Measurements from ENCODE around the gene PTPN7. TPM values are rescaled to one million over a fixed set of nuclear protein-coding genes. Genes with fewer than 3 reads are reported as not detected.

PTPN7 gene
- total and polyA plus RNA-seq, 10 of the 15 experiments (the other 5 are each of a cell fraction or from before 2014, with no cell fraction given), result 7.9 to 117 (median 102) TPM

DNA sequence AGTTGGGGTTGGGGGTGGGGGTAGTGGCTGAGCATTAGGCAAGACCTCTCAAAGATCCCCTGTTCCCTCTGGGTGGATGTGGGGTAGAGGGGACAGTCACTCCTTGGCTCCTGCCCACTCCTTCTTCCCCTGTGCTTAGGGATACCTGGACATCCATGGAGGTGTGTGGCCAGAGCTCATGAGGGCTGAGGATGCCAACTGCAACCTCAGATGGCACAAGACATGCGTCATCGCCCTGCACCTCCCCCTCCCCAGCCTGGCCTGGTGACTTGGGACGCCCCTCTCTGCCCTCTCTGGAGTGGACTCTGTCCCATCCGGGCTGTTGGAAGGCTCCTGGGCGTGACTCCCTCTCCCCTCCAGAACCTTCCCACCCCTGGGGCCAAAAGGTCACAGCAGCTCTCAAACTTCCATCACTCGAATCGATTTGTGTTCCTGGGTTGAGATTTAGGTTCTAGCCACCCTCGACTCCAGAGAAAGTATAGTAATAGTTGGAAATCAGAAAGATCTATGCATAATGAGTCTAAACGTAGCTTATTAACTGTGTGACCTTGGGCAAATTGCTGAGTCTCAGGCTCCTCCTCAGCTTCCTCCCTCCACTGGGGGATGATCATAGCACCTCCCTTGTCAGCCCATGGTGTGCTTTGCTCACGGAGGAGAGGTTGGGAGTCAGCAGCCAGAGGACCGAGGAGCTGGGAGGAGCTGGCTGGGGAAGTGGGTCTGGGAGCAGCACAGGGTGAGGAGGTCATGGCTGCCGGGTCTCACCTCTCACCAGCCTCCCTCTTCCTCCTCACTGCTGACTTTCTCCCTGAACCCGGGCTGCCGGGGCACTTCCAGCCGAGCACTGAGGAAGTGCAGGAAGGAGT lies 2.2 kb upstream of the PTPN7 start:
- no peaks in the 10 kb centered on the region for H3K9me3 ChIP-seq (replicated peaks; ENCODE audit: control insufficient read depth, insufficient read depth, low read length)
- POLR2A ChIA-PET, result interaction anchor here (0.5 to 1.6 kb wide), 5 partner anchors 8 to 179 kb away, joined by 3 to 5 read pairs (median 4); no protein-coding TSS in a partner anchor
- no peak for DNase-seq (ENCODE audit: low read depth, low spot score)
- intact Hi-C loops (cut with micrococcal nuclease; ENCODE audit: unreplicated experiment) (no loop called here), in situ Hi-C loops (cut with MboI) (no loop called here)
- H4K20me1 ChIP-seq (ENCODE audit: control insufficient read depth, insufficient read depth), result no peaks in the 10 kb centered on the region
- WGBS (ENCODE audit: insufficient coverage, insufficient replicate concordance, low lambda C conversion rate, missing lambda C conversion rate), result 32% methylated on average over 15 of the region's 15 CpGs
- H3K27me3 ChIP-seq (replicated peaks in 1 of 2; ENCODE audit: control insufficient read depth in 2 of 2, insufficient read depth in 2 of 2, low read length in 1 of 2), result no peaks in the 10 kb centered on the region
- no peak overlapping the region for H3K4me3 ChIP-seq
- no TSS peak for BruUV-seq (replicated peaks)
- RAD21 ChIA-PET (ENCODE audit: unreplicated experiment), result interaction anchor here (0.6 to 1.8 kb wide), 7 partner anchors 8 to 842 kb away, joined by 3 to 8 read pairs (median 5); partner anchors contain the start of gene ARL8A
- peak; percentile 4; the same call in 2 of the 3 replicates for ATAC-seq
- H3K9ac ChIP-seq (ENCODE audit: control insufficient read depth, insufficient read depth, low read length), result no peak overlapping the region
- peaks cover under 1% of the 10 kb centered on the region in 2 experiments; a peak in 2 of 4 replicates for H3K36me3 ChIP-seq (ENCODE audit: control insufficient read depth in 2 of 2, insufficient read depth in 2 of 2, low read length in 1 of 2)
- H3K4me1 ChIP-seq (ENCODE audit: control insufficient read depth, insufficient read depth, low read length), result peaks cover 66% of the 10 kb centered on the region
- H3K27ac ChIP-seq (ENCODE audit: control insufficient read depth, insufficient read depth), result peak overlapping the region; percentile 97
- CTCF ChIA-PET, result interaction anchor here (0.7 to 9.2 kb wide), 10 partner anchors 7 to 681 kb away, joined by 3 to 171 read pairs (median 6); partner anchors contain the start of gene ELF3
- SMC1A ChIA-PET (ENCODE audit: uncharacterized antibody, unreplicated experiment), result interaction anchor here (0.8 to 2.0 kb wide), 7 partner anchors 8 to 180 kb away, joined by 3 to 5 read pairs (median 4); partner anchors contain the start of gene UBE2T
- H2AFZ ChIP-seq (ENCODE audit: control insufficient read depth, low read depth, low read length), result no peak overlapping the region
- peak overlapping the region; percentile 100 for H3K4me2 ChIP-seq (ENCODE audit: control insufficient read depth, insufficient read depth)
- H3K79me2 ChIP-seq (ENCODE audit: control insufficient read depth, insufficient read depth, low read length), result peaks cover 35% of the 10 kb centered on the region
- no peak for FAIRE-seq
- TF ChIP-seq KDM1A (IDR thresholded peaks at IDR 0.05; ENCODE audit: borderline replicate concordance) (no peak), IKZF2 (IDR thresholded peaks at IDR 0.05) (0 out of 4 replicates have a peak, but pooled peaks of 1 of the 2 experiments have one; percentile 0), POU2F2 (IDR thresholded peaks at IDR 0.05; ENCODE audit: borderline replicate concordance, low read depth, low read length) (no peak), ESRRA (IDR thresholded peaks at IDR 0.05; ENCODE audit: low read length) (peak; percentile 63; the same call in 1 of the 2 replicates), YY1 (IDR thresholded peaks at IDR 0.05; ENCODE audit: low read depth, low read length) (no peak), SREBF2 (IDR thresholded peaks at IDR 0.05; ENCODE audit: low read length) (no peak), NR2F1 (conservative IDR thresholded peaks at IDR 0.05) (peak; percentile 93), CREB1 (IDR thresholded peaks at IDR 0.05; ENCODE audit: low read depth) (no peak), ZNF217 (IDR thresholded peaks at IDR 0.05) (no peak), TCF7 (IDR thresholded peaks at IDR 0.05; ENCODE audit: borderline replicate concordance) (no peak), BCL11A (IDR thresholded peaks at IDR 0.05; ENCODE audit: low read depth, low read length) (no peak), MYC (IDR thresholded peaks at IDR 0.05; ENCODE audit: insufficient read depth, insufficient read length, insufficient replicate concordance, low read length, severe bottlenecking) (no peak), NFYA (IDR thresholded peaks at IDR 0.05; ENCODE audit: borderline replicate concordance, low read depth, low read length) (no peak)
- TF ChIP-seq, protein P1, sequence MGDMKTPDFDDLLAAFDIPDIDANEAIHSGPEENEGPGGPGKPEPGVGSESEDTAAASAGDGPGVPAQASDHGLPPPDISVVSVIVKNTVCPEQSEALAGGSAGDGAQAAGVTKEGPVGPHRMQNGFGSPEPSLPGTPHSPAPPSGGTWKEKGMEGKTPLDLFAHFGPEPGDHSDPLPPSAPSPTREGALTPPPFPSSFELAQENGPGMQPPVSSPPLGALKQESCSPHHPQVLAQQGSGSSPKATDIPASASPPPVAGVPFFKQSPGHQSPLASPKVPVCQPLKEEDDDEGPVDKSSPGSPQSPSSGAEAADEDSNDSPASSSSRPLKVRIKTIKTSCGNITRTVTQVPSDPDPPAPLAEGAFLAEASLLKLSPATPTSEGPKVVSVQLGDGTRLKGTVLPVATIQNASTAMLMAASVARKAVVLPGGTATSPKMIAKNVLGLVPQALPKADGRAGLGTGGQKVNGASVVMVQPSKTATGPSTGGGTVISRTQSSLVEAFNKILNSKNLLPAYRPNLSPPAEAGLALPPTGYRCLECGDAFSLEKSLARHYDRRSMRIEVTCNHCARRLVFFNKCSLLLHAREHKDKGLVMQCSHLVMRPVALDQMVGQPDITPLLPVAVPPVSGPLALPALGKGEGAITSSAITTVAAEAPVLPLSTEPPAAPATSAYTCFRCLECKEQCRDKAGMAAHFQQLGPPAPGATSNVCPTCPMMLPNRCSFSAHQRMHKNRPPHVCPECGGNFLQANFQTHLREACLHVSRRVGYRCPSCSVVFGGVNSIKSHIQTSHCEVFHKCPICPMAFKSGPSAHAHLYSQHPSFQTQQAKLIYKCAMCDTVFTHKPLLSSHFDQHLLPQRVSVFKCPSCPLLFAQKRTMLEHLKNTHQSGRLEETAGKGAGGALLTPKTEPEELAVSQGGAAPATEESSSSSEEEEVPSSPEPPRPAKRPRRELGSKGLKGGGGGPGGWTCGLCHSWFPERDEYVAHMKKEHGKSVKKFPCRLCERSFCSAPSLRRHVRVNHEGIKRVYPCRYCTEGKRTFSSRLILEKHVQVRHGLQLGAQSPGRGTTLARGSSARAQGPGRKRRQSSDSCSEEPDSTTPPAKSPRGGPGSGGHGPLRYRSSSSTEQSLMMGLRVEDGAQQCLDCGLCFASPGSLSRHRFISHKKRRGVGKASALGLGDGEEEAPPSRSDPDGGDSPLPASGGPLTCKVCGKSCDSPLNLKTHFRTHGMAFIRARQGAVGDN (IDR thresholded peaks at IDR 0.05), result 0 out of 2 replicates have a peak, but pooled peaks have one; percentile 20
- TF ChIP-seq, protein P2, sequence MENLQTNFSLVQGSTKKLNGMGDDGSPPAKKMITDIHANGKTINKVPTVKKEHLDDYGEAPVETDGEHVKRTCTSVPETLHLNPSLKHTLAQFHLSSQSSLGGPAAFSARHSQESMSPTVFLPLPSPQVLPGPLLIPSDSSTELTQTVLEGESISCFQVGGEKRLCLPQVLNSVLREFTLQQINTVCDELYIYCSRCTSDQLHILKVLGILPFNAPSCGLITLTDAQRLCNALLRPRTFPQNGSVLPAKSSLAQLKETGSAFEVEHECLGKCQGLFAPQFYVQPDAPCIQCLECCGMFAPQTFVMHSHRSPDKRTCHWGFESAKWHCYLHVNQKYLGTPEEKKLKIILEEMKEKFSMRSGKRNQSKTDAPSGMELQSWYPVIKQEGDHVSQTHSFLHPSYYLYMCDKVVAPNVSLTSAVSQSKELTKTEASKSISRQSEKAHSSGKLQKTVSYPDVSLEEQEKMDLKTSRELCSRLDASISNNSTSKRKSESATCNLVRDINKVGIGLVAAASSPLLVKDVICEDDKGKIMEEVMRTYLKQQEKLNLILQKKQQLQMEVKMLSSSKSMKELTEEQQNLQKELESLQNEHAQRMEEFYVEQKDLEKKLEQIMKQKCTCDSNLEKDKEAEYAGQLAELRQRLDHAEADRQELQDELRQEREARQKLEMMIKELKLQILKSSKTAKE (IDR thresholded peaks at IDR 0.05; ENCODE audit: low read depth, poor library complexity, severe bottlenecking), result no peak
- TF ChIP-seq, protein P3, sequence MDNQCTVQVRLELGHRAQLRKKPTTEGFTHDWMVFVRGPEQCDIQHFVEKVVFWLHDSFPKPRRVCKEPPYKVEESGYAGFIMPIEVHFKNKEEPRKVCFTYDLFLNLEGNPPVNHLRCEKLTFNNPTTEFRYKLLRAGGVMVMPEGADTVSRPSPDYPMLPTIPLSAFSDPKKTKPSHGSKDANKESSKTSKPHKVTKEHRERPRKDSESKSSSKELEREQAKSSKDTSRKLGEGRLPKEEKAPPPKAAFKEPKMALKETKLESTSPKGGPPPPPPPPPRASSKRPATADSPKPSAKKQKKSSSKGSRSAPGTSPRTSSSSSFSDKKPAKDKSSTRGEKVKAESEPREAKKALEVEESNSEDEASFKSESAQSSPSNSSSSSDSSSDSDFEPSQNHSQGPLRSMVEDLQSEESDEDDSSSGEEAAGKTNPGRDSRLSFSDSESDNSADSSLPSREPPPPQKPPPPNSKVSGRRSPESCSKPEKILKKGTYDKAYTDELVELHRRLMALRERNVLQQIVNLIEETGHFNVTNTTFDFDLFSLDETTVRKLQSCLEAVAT (IDR thresholded peaks at IDR 0.05), result no peak
